Measurements from ENCODE around the gene ERFE. TPM values are rescaled to one million over a fixed set of nuclear protein-coding genes. Genes with fewer than 3 reads are reported as not detected.

Gene ERFE
- total RNA-seq, 4 donors from 2014 or later: 0.46 to 3.3 (median 1.3) TPM

- in situ Hi-C loops (cut with MboI; ENCODE audit: low sequenced_read_pairs in 4 of 4): no loop called here
- DNase-seq (no peak), ATAC-seq (no peak)
- Histone ChIP-seq H3K9me3 (no peaks in the 10 kb centered on the region), H3K27me3 (peaks cover 8 to 16% (median 14%) of the 10 kb centered on the region in 3 donors), H3K36me3 (no peaks in the 10 kb centered on the region), H3K27ac (no peak overlapping the region), H3K4me1 (peaks cover 11 to 27% of the 10 kb centered on the region in 2 donors), H3K4me3 (no peak overlapping the region)
- TF ChIP-seq CTCF (IDR thresholded peaks at IDR 0.05 in 4 of 5, conservative IDR thresholded peaks at IDR 0.05 in 1 of 5): no peak
- TF ChIP-seq POLR2A (IDR thresholded peaks at IDR 0.05): no peak
- intact Hi-C loops (cut with DNase I; ENCODE audit: low total_unique reads): no loop called here
Measured at GRCh38 chr2:238162251-238162845, 3.6 kb downstream of the ERFE start.

- intact Hi-C loops (cut with DNase I; ENCODE audit: low total_unique reads) (no loop called here), in situ Hi-C loops (cut with MboI; ENCODE audit: low sequenced_read_pairs in 4 of 4) (no loop called here)
- no peak overlapping the region for H3K27ac ChIP-seq
- H3K4me1 ChIP-seq: peaks cover 11 to 27% of the 10 kb centered on the region in 2 donors
- H3K27me3 ChIP-seq: peaks cover 8 to 14% (median 13%) of the 10 kb centered on the region in 3 donors
- DNase-seq: peak in 1 of 2 donors; percentile 17
- TF ChIP-seq POLR2A (IDR thresholded peaks at IDR 0.05): no peak
- no peak for TF ChIP-seq CTCF (IDR thresholded peaks at IDR 0.05 in 4 of 5, conservative IDR thresholded peaks at IDR 0.05 in 1 of 5)
- peaks cover 0 to 6% of the 10 kb centered on the region in 2 donors for H3K36me3 ChIP-seq
- ATAC-seq: no peak
- H3K9me3 ChIP-seq: no peaks in the 10 kb centered on the region
- no peak overlapping the region for H3K4me3 ChIP-seq
Measured at GRCh38 chr2:238162846-238163441, 4.2 kb downstream of the ERFE start.

DNA sequence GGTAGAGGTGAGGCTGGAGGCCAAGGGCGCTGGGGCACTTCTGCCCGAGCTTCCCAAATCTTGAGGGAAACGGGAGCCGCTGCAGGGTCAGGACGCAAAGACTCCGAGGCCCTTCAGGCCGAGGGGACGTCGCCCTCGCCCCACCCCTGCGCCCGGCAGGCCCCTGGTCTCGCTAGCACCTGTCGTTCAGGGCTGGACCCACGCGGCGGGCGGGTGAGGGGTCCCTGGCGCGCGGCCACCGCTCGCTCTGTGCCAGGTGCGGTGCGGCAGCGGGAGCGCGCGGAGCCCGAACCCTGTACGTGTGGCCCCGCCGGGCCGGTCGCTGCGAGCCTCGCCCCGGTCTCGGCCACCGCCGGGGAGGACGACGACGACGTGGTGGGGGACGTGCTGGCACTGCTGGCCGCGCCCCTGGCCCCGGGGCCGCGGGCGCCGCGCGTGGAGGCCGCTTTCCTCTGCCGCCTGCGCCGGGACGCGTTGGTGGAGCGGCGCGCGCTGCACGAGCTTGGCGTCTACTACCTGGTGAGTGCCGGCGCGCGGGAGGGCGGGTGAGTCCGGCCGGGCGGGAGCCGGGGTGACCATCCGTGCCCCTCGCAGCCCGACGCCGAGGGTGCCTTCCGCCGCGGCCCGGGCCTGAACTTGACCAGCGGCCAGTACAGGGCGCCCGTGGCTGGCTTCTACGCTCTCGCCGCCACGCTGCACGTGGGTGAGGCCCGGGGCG, 4.9 kb downstream of the ERFE start:
- Histone ChIP-seq H3K27me3 (peaks cover 8 to 14% (median 9%) of the 10 kb centered on the region in 3 donors), H3K36me3 (peaks cover 0 to 8% of the 10 kb centered on the region in 2 donors), H3K4me3 (no peak overlapping the region), H3K9me3 (no peaks in the 10 kb centered on the region), H3K27ac (no peak overlapping the region), H3K4me1 (peaks cover 11 to 21% of the 10 kb centered on the region in 2 donors)
- ATAC-seq (no peak), DNase-seq (no peak)
- intact Hi-C loops (cut with DNase I; ENCODE audit: low total_unique reads) (no loop called here), in situ Hi-C loops (cut with MboI; ENCODE audit: low sequenced_read_pairs in 4 of 4) (no loop called here)
- TF ChIP-seq CTCF (IDR thresholded peaks at IDR 0.05 in 4 of 5, conservative IDR thresholded peaks at IDR 0.05 in 1 of 5): no peak
- no peak for TF ChIP-seq POLR2A (IDR thresholded peaks at IDR 0.05)

DNA sequence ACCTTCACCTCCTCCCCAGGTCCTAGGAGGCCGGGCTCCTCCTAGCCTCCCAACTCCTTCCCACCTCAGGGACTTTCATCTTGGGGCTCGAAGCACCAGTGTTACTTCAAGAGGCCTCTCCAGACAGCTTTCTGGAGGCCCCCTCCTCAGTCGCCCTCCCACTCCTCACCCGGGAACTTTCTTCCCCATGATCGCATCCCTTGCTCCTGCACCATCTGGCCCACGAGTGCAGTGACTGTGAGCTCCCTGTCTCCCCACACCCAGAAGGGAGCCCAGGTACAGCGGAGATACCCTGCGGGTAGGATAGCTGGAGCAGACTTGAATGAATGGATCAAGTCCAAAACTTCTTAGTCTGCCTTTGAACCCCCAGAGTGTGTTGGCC, 6.1 kb downstream of the ERFE start:
- DNase-seq (no peak), ATAC-seq (no peak)
- Histone ChIP-seq H3K4me1 (peaks cover 14 to 15% of the 10 kb centered on the region in 2 donors), H3K36me3 (peaks cover 0 to 11% of the 10 kb centered on the region in 2 donors), H3K9me3 (no peaks in the 10 kb centered on the region), H3K27ac (no peak overlapping the region), H3K4me3 (no peak overlapping the region), H3K27me3 (peaks cover 0 to 6% (median under 1%) of the 10 kb centered on the region in 3 donors)
- in situ Hi-C loops (cut with MboI; ENCODE audit: low sequenced_read_pairs in 4 of 4): no loop called here
- intact Hi-C loops (cut with DNase I; ENCODE audit: low total_unique reads): no loop called here
- TF ChIP-seq POLR2A (IDR thresholded peaks at IDR 0.05) (no peak), CTCF (IDR thresholded peaks at IDR 0.05 in 4 of 5, conservative IDR thresholded peaks at IDR 0.05 in 1 of 5) (no peak)

Data from gastrocnemius medialis (tissue), 4 donors.